Endothelial cell (in vitro differentiated cells): ENCODE measurements around the gene STK40. TPM values are rescaled to one million over a fixed set of nuclear protein-coding genes. Genes with fewer than 3 reads are reported as not detected.

ENCODE experiments used
- DNase-seq: peaks from one replicate; pipeline ENCODE4 v3.0.0; 2021; ENCODE audit warnings: low spot score
- H3K27ac Mint-ChIP-seq: one replicate; pipeline ENCODE4 v1.8.0; 2021; ENCODE audit warnings: mixed read lengths, inconsistent platforms; ENCODE audit not compliant: unreplicated experiment
- H3K27me3 Mint-ChIP-seq: one replicate; pipeline ENCODE4 v1.8.0; 2021; ENCODE audit warnings: mild to moderate bottlenecking, moderate library complexity, mixed read lengths, inconsistent platforms; ENCODE audit not compliant: unreplicated experiment
- H3K36me3 Mint-ChIP-seq: one replicate; pipeline ENCODE4 v1.8.0; 2021; ENCODE audit warnings: mild to moderate bottlenecking, low read depth, mixed read lengths, inconsistent platforms; ENCODE audit not compliant: unreplicated experiment
- H3K4me1 Mint-ChIP-seq: one replicate; pipeline ENCODE4 v1.8.0; 2021; ENCODE audit warnings: mild to moderate bottlenecking, mixed read lengths, inconsistent platforms; ENCODE audit not compliant: unreplicated experiment
- H3K4me3 Mint-ChIP-seq: one replicate; pipeline ENCODE4 v1.8.0; 2021; ENCODE audit warnings: mild to moderate bottlenecking, mixed read lengths, inconsistent platforms; ENCODE audit not compliant: unreplicated experiment
- H3K9me3 Mint-ChIP-seq: one replicate; pipeline ENCODE4 v1.8.0; 2021; ENCODE audit warnings: mixed read lengths, inconsistent platforms; ENCODE audit not compliant: unreplicated experiment
- total RNA-seq: library from RNA; stranded (reverse); fragmentation: NEBNext Ultra II Directional; extraction: Animal tissue kit (Norgen Biotek cat#: 25700); gene quantifications from one replicate; pipeline ENCODE4 v1.2.1, GENCODE V29; 2021; ENCODE audit not compliant: unreplicated experiment
- TF ChIP-seq, protein P1 (sequence below): fragments of 200-600 bp; sonication (generic); IDR thresholded peaks from one replicate; pipeline ENCODE4 v1.5.0; 2021; ENCODE audit warnings: antibody characterized with exemption; ENCODE audit not compliant: unreplicated experiment

Gene STK40
- total RNA-seq, 1 donor from 2014 or later: 37.3 TPM

DNA sequence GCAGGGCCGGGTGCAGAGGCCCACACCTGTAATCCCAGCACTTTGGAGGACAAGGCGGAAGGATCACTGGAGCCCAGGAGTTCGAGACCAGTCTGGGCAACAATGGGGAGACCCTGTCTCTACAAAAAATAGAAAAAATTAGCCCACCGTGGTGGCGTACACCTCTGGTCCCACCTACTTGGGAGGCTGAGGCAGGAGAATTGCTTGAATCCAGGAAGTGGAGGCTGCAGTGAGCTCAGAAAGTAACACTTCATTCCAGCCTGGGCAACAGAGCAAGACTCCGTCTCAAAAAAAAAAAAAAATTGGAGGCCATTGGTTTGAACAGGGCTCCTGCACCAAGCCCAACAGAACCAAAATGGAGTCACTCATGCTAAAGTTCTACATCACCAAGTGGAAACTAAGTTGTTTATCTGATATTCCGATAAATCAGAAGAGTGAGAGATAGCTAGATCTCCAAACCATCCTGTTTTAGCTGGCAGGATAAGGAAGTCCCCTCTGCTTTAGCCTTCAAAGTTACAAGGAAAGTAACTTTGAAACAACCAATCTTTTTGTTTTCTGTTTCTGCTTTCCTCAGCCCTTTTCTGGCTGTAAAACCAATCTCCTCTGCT is 12.8 kb upstream of the STK40 start:
- Mint-ChIP-seq H3K27me3 (peaks cover 3% of the 10 kb centered on the region), H3K4me3 (peak overlapping the region; percentile 98), H3K27ac (peak overlapping the region; percentile 93), H3K36me3 (peaks cover 5% of the 10 kb centered on the region), H3K4me1 (peaks cover 22% of the 10 kb centered on the region), H3K9me3 (no peaks in the 10 kb centered on the region)
- no peak for DNase-seq
- TF ChIP-seq, protein P1, sequence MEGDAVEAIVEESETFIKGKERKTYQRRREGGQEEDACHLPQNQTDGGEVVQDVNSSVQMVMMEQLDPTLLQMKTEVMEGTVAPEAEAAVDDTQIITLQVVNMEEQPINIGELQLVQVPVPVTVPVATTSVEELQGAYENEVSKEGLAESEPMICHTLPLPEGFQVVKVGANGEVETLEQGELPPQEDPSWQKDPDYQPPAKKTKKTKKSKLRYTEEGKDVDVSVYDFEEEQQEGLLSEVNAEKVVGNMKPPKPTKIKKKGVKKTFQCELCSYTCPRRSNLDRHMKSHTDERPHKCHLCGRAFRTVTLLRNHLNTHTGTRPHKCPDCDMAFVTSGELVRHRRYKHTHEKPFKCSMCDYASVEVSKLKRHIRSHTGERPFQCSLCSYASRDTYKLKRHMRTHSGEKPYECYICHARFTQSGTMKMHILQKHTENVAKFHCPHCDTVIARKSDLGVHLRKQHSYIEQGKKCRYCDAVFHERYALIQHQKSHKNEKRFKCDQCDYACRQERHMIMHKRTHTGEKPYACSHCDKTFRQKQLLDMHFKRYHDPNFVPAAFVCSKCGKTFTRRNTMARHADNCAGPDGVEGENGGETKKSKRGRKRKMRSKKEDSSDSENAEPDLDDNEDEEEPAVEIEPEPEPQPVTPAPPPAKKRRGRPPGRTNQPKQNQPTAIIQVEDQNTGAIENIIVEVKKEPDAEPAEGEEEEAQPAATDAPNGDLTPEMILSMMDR: no peak

DNA sequence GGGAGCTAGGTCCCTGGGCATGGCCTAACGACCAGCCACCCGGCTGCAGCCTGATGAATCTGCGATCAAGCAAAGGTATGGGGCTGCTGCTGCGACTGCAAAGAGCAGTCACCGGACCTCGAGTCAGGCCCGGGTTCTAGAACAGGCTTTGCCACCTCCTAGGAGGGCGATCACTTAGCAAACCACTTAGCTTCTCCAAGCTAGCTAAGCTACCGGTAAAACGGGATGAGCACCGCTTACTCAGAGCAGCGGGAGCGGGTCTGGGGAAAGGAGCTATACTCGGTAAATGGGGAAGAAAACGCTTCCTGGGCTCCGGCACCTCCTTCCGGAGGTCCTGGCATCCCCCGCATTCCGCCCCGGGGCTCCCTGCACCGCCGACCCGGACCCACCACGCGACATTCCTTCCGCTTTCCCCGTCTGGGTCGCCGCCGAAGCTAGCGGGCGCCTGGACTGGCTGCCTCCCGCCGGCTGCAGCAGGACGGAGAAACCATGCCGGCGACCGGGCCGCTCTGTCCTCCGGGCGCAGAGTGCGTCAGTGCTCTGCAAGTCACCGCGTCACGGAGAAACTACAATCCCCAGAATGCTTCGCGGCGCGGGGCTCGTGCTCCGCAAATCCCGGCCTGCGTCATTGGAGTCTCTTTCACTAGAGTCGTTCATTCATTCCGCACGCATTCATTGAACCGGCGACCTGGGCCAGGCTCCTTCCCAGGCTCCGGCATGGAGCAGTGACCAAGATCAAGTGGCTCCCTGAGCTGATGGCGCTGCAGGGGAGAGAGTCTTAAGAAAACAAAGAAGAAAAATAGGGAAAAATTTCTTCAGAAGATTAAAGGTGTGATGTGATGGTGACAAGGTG is 11.9 kb upstream of the STK40 start, which contains the start of gene LSM10:
LSM10 (minus strand) TSS at position 531 of the 853 bp plus-strand sequence. CDS start 3,779 bp downstream, outside the sequence.
- TF ChIP-seq, protein P1: no peak
- no peaks in the 10 kb centered on the region for H3K9me3 Mint-ChIP-seq
- peaks cover 22% of the 10 kb centered on the region for H3K4me1 Mint-ChIP-seq
- DNase-seq: peak; percentile 89
- peaks cover 11% of the 10 kb centered on the region for H3K36me3 Mint-ChIP-seq
- peak within 1 kb of the TSS; percentile 98 for H3K4me3 Mint-ChIP-seq
- H3K27me3 Mint-ChIP-seq: peaks cover 5% of the 10 kb centered on the region
- peak within 1 kb of the TSS; percentile 93 for H3K27ac Mint-ChIP-seq

DNA sequence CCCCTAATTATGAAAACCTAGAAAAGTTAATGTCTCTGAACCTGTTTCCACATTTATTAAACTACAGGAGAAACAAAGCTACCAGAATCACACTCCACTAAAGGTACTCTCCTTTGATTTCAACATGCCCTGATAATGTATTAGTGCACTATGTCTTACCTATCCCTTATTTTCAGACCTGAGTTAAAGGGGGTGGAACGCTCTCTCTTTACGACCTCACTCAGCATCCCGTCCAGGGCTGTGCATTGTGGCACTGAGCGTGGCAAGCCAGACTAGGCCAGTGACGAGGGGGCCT is 11.3 kb upstream of the STK40 start:
- Mint-ChIP-seq H3K27me3 (peaks cover 5% of the 10 kb centered on the region), H3K4me1 (peaks cover 19% of the 10 kb centered on the region), H3K4me3 (peak overlapping the region; percentile 98), H3K27ac (peak overlapping the region; percentile 93), H3K9me3 (no peaks in the 10 kb centered on the region), H3K36me3 (peaks cover 10% of the 10 kb centered on the region)
- DNase-seq: no peak
- TF ChIP-seq, protein P1: no peak

DNA sequence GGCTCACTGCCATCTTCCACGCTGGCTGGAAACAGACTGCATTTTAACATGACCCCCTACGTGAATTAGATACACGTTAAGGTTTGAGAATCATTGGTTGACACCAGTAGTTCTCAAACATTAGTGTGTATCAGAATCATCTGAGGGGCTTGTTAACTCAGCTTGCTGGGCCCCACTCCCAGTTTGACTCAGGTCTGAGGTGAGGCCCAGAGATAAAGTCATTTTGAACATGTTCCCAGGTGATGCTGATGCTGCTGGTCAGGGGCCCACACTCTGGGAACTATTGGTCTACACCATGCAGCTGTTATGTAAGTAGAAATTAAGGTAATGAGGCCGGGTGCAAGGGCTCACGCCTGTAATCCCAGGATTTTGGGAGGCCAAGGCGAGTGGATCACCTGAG is 10.6 kb upstream of the STK40 start:
- Mint-ChIP-seq H3K36me3 (peaks cover 12% of the 10 kb centered on the region), H3K27me3 (peaks cover 5% of the 10 kb centered on the region), H3K9me3 (no peaks in the 10 kb centered on the region), H3K27ac (no peak overlapping the region), H3K4me1 (peaks cover 19% of the 10 kb centered on the region), H3K4me3 (peak overlapping the region; percentile 71)
- TF ChIP-seq, protein P1: no peak
- DNase-seq: no peak

DNA sequence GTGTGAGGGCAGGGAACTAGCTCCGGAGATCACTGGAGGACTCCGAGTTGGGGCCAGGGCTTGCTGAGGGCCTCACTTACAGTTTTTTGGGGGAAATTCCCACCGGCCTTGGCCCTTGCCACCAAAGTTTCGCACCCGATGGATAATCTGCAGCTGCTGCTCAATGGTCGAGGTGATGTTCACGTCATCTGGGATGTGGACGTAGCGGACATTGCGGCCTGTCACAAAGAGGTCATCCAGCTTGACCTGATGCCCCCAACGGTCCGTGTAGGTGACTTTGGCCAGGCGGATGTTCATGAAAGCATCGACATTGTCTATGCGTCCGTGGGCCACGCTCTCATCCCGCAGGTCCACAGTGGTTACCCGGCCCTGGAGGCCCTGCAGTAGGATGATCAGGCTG is 8.0 kb upstream of the STK40 start:
- Mint-ChIP-seq H3K27me3 (peaks cover 4% of the 10 kb centered on the region), H3K36me3 (peaks cover 15% of the 10 kb centered on the region), H3K27ac (no peak overlapping the region), H3K9me3 (no peaks in the 10 kb centered on the region), H3K4me1 (peaks cover 11% of the 10 kb centered on the region), H3K4me3 (no peak overlapping the region)
- TF ChIP-seq, protein P1: no peak
- no peak for DNase-seq
